Activated B cell treated with CpG ODN at 0.5 μM for 24 hours (primary cell): ENCODE measurements around the gene MYPOP. TPM values are rescaled to one million over a fixed set of nuclear protein-coding genes. Genes with fewer than 3 reads are reported as not detected.

Experiments
- ATAC-seq: fragments of 200-7000 bp; cut with Tn5 transposase; one replicate; pipeline ENCODE4 v1.10.0; 2021; ENCODE audit warnings: low read depth, mild to moderate bottlenecking, moderate library complexity
- CTCF ChIA-PET: fragments of 350-600 bp; sonication (Branson Sonifier 250); formaldehyde crosslinking; loops from one replicate; lab custom pipeline; 2021; ENCODE audit warnings: antibody characterized with exemption; lab: Charles Lee
- POLR2A ChIA-PET: fragments of 350-600 bp; sonication (Branson Sonifier 250); formaldehyde crosslinking; loops from one replicate; lab custom pipeline; 2021; ENCODE audit warnings: antibody characterized with exemption; lab: Charles Lee
- DNase-seq: peaks from one replicate; pipeline ENCODE4 v3.0.0; 2022
- H3K27ac Mint-ChIP-seq: one replicate; pipeline ENCODE4 v1.8.0; 2020; ENCODE audit warnings: mixed read lengths
- H3K27me3 Mint-ChIP-seq: one replicate; pipeline ENCODE4 v1.8.0; 2021; ENCODE audit warnings: mixed read lengths
- H3K36me3 Mint-ChIP-seq: one replicate; pipeline ENCODE4 v1.8.0; 2021; ENCODE audit warnings: low read depth, mixed read lengths
- H3K4me1 Mint-ChIP-seq: one replicate; pipeline ENCODE4 v1.8.0; 2021; ENCODE audit warnings: mixed read lengths
- H3K4me3 Mint-ChIP-seq: one replicate; pipeline ENCODE4 v1.8.0; 2020; ENCODE audit warnings: mild to moderate bottlenecking, mixed read lengths
- H3K9me3 Mint-ChIP-seq: one replicate; pipeline ENCODE4 v1.8.0; 2020; ENCODE audit warnings: mixed read lengths
- intact Hi-C: fragments of 100-400 bp; cut with micrococcal nuclease; formaldehyde crosslinking; loops from one replicate; pipeline ENCODE4 v1.15.1; 2024
- total RNA-seq: library from RNA; stranded (reverse); gene quantifications from 2 replicates; pipeline ENCODE4 v1.2.3, GENCODE V29; 2022
- TF ChIP-seq, protein P1 (sequence below): fragments of 200-600 bp; IDR thresholded peaks from one replicate; pipeline ENCODE4 v1.8.0; 2022; ENCODE audit warnings: antibody characterized with exemption, mild to moderate bottlenecking

Gene MYPOP
- total RNA-seq, 1 donor from 2014 or later: 6.0 TPM

GRCh38 chr19:45848922-45849321, 53.5 kb downstream of the MYPOP start:
- DNase-seq: no peak
- H3K4me3 Mint-ChIP-seq: no peak overlapping the region
- peaks cover 84% of the 10 kb centered on the region for H3K36me3 Mint-ChIP-seq
- intact Hi-C loops: no loop called here
- POLR2A ChIA-PET: no interaction called here
- no peaks in the 10 kb centered on the region for H3K4me1 Mint-ChIP-seq
- ATAC-seq: no peak
- H3K9me3 Mint-ChIP-seq: no peaks in the 10 kb centered on the region
- no peak overlapping the region for H3K27ac Mint-ChIP-seq
- TF ChIP-seq, protein P1, sequence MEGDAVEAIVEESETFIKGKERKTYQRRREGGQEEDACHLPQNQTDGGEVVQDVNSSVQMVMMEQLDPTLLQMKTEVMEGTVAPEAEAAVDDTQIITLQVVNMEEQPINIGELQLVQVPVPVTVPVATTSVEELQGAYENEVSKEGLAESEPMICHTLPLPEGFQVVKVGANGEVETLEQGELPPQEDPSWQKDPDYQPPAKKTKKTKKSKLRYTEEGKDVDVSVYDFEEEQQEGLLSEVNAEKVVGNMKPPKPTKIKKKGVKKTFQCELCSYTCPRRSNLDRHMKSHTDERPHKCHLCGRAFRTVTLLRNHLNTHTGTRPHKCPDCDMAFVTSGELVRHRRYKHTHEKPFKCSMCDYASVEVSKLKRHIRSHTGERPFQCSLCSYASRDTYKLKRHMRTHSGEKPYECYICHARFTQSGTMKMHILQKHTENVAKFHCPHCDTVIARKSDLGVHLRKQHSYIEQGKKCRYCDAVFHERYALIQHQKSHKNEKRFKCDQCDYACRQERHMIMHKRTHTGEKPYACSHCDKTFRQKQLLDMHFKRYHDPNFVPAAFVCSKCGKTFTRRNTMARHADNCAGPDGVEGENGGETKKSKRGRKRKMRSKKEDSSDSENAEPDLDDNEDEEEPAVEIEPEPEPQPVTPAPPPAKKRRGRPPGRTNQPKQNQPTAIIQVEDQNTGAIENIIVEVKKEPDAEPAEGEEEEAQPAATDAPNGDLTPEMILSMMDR: no peak
- CTCF ChIA-PET: no interaction called here
- no peaks in the 10 kb centered on the region for H3K27me3 Mint-ChIP-seq

GRCh38 chr19:45847663-45848062, 54.8 kb downstream of the MYPOP start:
- ATAC-seq (no peak), DNase-seq (no peak)
- POLR2A ChIA-PET: interaction anchor here (0.7 kb wide), 1 partner anchor 30 kb away, joined by 3 read pairs; no protein-coding TSS in a partner anchor
- Mint-ChIP-seq H3K27me3 (no peaks in the 10 kb centered on the region), H3K4me1 (no peaks in the 10 kb centered on the region), H3K4me3 (no peak overlapping the region), H3K36me3 (peaks cover 84% of the 10 kb centered on the region), H3K9me3 (no peaks in the 10 kb centered on the region), H3K27ac (no peak overlapping the region)
- CTCF ChIA-PET: no interaction called here
- intact Hi-C loops: no loop called here
- TF ChIP-seq, protein P1: no peak

DNA sequence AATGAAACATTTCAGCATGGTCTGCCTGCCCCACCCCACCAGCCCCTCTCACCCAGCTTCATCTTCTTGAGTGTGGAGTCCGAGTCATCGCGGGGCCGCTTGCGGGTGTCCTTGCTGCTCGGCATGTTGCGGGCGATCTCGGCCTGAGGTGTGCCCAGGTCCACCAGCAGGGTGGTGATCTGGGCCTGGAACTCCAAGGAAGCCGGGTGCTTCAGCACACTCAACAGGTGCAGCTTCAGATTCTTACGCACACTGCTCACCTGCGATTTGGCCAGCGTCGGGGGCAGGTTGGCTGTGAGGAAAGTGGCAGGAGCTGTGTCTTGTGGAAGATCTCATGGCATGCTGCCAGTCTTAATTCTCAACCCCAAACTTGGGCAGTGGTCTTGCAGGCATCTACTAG, 60.2 kb downstream of the MYPOP start:
- ChIA-PET POLR2A (no interaction called here), CTCF (no interaction called here)
- no peaks in the 10 kb centered on the region for H3K4me1 Mint-ChIP-seq
- DNase-seq (no peak), ATAC-seq (no peak)
- no peaks in the 10 kb centered on the region for H3K9me3 Mint-ChIP-seq
- intact Hi-C loops: no loop called here
- no peak overlapping the region for H3K4me3 Mint-ChIP-seq
- H3K27me3 Mint-ChIP-seq: no peaks in the 10 kb centered on the region
- H3K36me3 Mint-ChIP-seq: peaks cover 85% of the 10 kb centered on the region
- TF ChIP-seq, protein P1: no peak
- no peak overlapping the region for H3K27ac Mint-ChIP-seq

Other genes with a start within 250 kb of the MYPOP start
- 0.49 and 0.69 TPM in 2 replicates for gene GIPR, start 234.4 kb downstream of the MYPOP start, total RNA-seq
- gene SNRPD2, start 210.7 kb downstream of the MYPOP start, total RNA-seq: 507 and 570 TPM in 2 replicates
- 19.3 and 21.1 TPM in 2 replicates for gene QPCTL, start 209.9 kb downstream of the MYPOP start, total RNA-seq
- gene FBXO46, start 171.7 kb downstream of the MYPOP start, total RNA-seq: 36.3 and 44.0 TPM in 2 replicates
- gene MEIOSIN, start 169.2 kb downstream of the MYPOP start, total RNA-seq: not detected in 2 replicates
- gene SIX5, start 133.4 kb downstream of the MYPOP start, total RNA-seq: 1.2 and 1.9 TPM in 2 replicates
- 34.3 and 39.0 TPM in 2 replicates for gene DMPK, start 120.1 kb downstream of the MYPOP start, total RNA-seq
- gene DMWD, start 109.8 kb downstream of the MYPOP start, total RNA-seq: 64.7 and 77.3 TPM in 2 replicates
- gene RSPH6A, start 87.3 kb downstream of the MYPOP start, total RNA-seq: 0.29 and 0.51 TPM in 2 replicates
- gene SYMPK, start 39.5 kb downstream of the MYPOP start, total RNA-seq: 131 and 150 TPM in 2 replicates
- gene FOXA3, start 38.3 kb downstream of the MYPOP start, total RNA-seq: not detected in 2 replicates
- 14.8 and 17.5 TPM in 2 replicates for gene IRF2BP1, start 16.5 kb downstream of the MYPOP start, total RNA-seq
- not detected in 2 replicates for gene NANOS2, start 12.2 kb upstream of the MYPOP start, total RNA-seq
- gene NOVA2, start 71.3 kb upstream of the MYPOP start, total RNA-seq: not detected in 2 replicates
- 24.9 and 26.9 TPM in 2 replicates for gene CCDC61, start 92.9 kb upstream of the MYPOP start, total RNA-seq
- gene PGLYRP1, start 120.4 kb upstream of the MYPOP start, total RNA-seq: not detected in 2 replicates
- not detected in 2 replicates for gene IGFL4, start 138.4 kb upstream of the MYPOP start, total RNA-seq
- not detected in 2 replicates for gene IGFL3, start 222.1 kb upstream of the MYPOP start, total RNA-seq
- gene IGFL2, start 245.6 kb upstream of the MYPOP start, total RNA-seq: not detected in 2 replicates